ENCODE data around the gene UBL7. TPM values are rescaled to one million over a fixed set of nuclear protein-coding genes. Genes with fewer than 3 reads are reported as not detected.

UBL7 gene
- total RNA-seq, 3 donors from 2014 or later: 29.5 to 43.5 (median 37.6) TPM

- no peak for DNase-seq
- no peak for ATAC-seq
- intact Hi-C loops (cut with DNase I, micrococcal nuclease): no loop called here
- H3K9me3 ChIP-seq: no peaks in the 10 kb centered on the region
- H3K4me1 ChIP-seq (ENCODE audit: low read depth): no peaks in the 10 kb centered on the region
- no peaks in the 10 kb centered on the region for H3K36me3 ChIP-seq (ENCODE audit: low read depth)
- no peak overlapping the region for H3K4me3 ChIP-seq
- no peak for TF ChIP-seq CTCF (IDR thresholded peaks at IDR 0.05)
These were observed 48.8 kb downstream of the UBL7 start for GRCh38 chr15:74412159-74412558.

GRCh38 chr15:74411686-74412085, 49.3 kb downstream of the UBL7 start:
- intact Hi-C loops (cut with DNase I, micrococcal nuclease): no loop called here
- Histone ChIP-seq H3K36me3 (ENCODE audit: low read depth) (no peaks in the 10 kb centered on the region), H3K4me1 (ENCODE audit: low read depth) (no peaks in the 10 kb centered on the region), H3K4me3 (no peak overlapping the region), H3K9me3 (no peaks in the 10 kb centered on the region)
- no peak for DNase-seq
- no peak for ATAC-seq
- no peak for TF ChIP-seq CTCF (IDR thresholded peaks at IDR 0.05)

- intact Hi-C loops (cut with DNase I, micrococcal nuclease): no loop called here
- no peak for ATAC-seq
These were observed 50.5 kb downstream of the UBL7 start for GRCh38 chr15:74410502-74410901.

GRCh38 chr15:74409225-74409624, 51.7 kb downstream of the UBL7 start:
- no peaks in the 10 kb centered on the region for H3K9me3 ChIP-seq
- H3K36me3 ChIP-seq (ENCODE audit: low read depth): no peaks in the 10 kb centered on the region
- intact Hi-C loops (cut with DNase I, micrococcal nuclease): no loop called here
- H3K4me1 ChIP-seq (ENCODE audit: low read depth): no peaks in the 10 kb centered on the region
- no peak for TF ChIP-seq CTCF (IDR thresholded peaks at IDR 0.05)
- no peak overlapping the region for H3K4me3 ChIP-seq
- DNase-seq: no peak
- ATAC-seq: no peak

More at GRCh38 chr15:74410502-74410901, 50.5 kb downstream of the UBL7 start:
- Histone ChIP-seq H3K36me3 (ENCODE audit: low read depth) (no peaks in the 10 kb centered on the region), H3K4me3 (no peak overlapping the region), H3K4me1 (ENCODE audit: low read depth) (no peaks in the 10 kb centered on the region), H3K9me3 (no peaks in the 10 kb centered on the region)
- no peak for TF ChIP-seq CTCF (IDR thresholded peaks at IDR 0.05)
- DNase-seq: no peak

- no peaks in the 10 kb centered on the region for H3K9me3 ChIP-seq
- intact Hi-C loops (cut with DNase I, micrococcal nuclease): no loop called here
- ATAC-seq: no peak
- TF ChIP-seq CTCF (IDR thresholded peaks at IDR 0.05): no peak
- no peaks in the 10 kb centered on the region for H3K36me3 ChIP-seq (ENCODE audit: low read depth)
- H3K4me1 ChIP-seq (ENCODE audit: low read depth): no peaks in the 10 kb centered on the region
- no peak for DNase-seq
- H3K4me3 ChIP-seq: no peak overlapping the region
These were observed 52.1 kb downstream of the UBL7 start for GRCh38 chr15:74408815-74409214.

GRCh38 chr15:74408385-74408784, 52.6 kb downstream of the UBL7 start:
- no peaks in the 10 kb centered on the region for H3K36me3 ChIP-seq (ENCODE audit: low read depth)
- no peak for ATAC-seq
- no peaks in the 10 kb centered on the region for H3K9me3 ChIP-seq
- H3K4me1 ChIP-seq (ENCODE audit: low read depth): no peaks in the 10 kb centered on the region
- no peak overlapping the region for H3K4me3 ChIP-seq
- no peak for DNase-seq
- intact Hi-C loops (cut with DNase I, micrococcal nuclease): no loop called here
- no peak for TF ChIP-seq CTCF (IDR thresholded peaks at IDR 0.05)
